HEK293 (cell line): ENCODE measurements around the gene XPO4.

Experiments used
- ATF2 ChIP-seq: fragments of 450-650 bp; formaldehyde crosslinking; IDR thresholded peaks from 2 replicates; pipeline ENCODE4 v1.5.1; 2016; ENCODE audit warnings: missing biosample characterization, missing genetic modification characterization, low read depth
- BCL6B ChIP-seq: fragments of 450-650 bp; formaldehyde crosslinking; IDR thresholded peaks from 2 replicates; pipeline ENCODE4 v1.5.1; 2017; ENCODE audit warnings: missing biosample characterization, missing genetic modification characterization
- CTCF ChIP-seq: fragments of 450-650 bp; formaldehyde crosslinking; IDR thresholded peaks from 2 replicates; pipeline ENCODE4 v1.5.1; 2016; ENCODE audit warnings: missing biosample characterization, missing genetic modification characterization
- HOXA7 ChIP-seq: sonication (generic); formaldehyde crosslinking; IDR thresholded peaks from 2 replicates; pipeline ENCODE4 v1.8.1; 2022; ENCODE audit warnings: missing genetic modification reagents, borderline replicate concordance
- KLF9 ChIP-seq: fragments of 450-650 bp; formaldehyde crosslinking; IDR thresholded peaks from 2 replicates; pipeline ENCODE4 v1.5.1; 2016; ENCODE audit warnings: missing biosample characterization, missing genetic modification characterization, low read depth
- REST ChIP-seq: fragments of 450-650 bp; formaldehyde crosslinking; IDR thresholded peaks from 2 replicates; pipeline ENCODE4 v1.5.1; 2016; ENCODE audit warnings: missing biosample characterization, missing genetic modification characterization
- SETDB1 ChIP-seq: IDR thresholded peaks from one replicate; pipeline ENCODE4 v1.6.1; 2017; ENCODE audit warnings: mild to moderate bottlenecking, low read length, moderate library complexity, mixed read lengths; ENCODE audit not compliant: insufficient read length
- TRIM28 ChIP-seq: IDR thresholded peaks from 2 replicates; pipeline ENCODE4 v1.6.1; 2011; ENCODE audit warnings: low read length, control low read depth, borderline replicate concordance
- TSHZ1 ChIP-seq: fragments of 450-650 bp; formaldehyde crosslinking; IDR thresholded peaks from 2 replicates; pipeline ENCODE4 v1.5.1; 2016; ENCODE audit warnings: missing biosample characterization, missing genetic modification characterization, borderline replicate concordance
- ZBTB17 ChIP-seq: fragments of 450-650 bp; formaldehyde crosslinking; IDR thresholded peaks from 2 replicates; pipeline ENCODE4 v1.5.1; 2016; ENCODE audit warnings: missing biosample characterization, missing genetic modification characterization
- ZBTB7A ChIP-seq: fragments of 450-650 bp; formaldehyde crosslinking; IDR thresholded peaks from 2 replicates; pipeline ENCODE4 v1.5.1; 2016; ENCODE audit warnings: low read depth, missing biosample characterization, missing genetic modification characterization
- ZFHX2 ChIP-seq: fragments of 450-650 bp; formaldehyde crosslinking; conservative IDR thresholded peaks from 2 replicates; pipeline ENCODE4 v1.5.1; 2016; ENCODE audit warnings: missing biosample characterization, missing genetic modification characterization
- ZFP41 ChIP-seq: fragments of 450-650 bp; formaldehyde crosslinking; IDR thresholded peaks from 2 replicates; pipeline ENCODE4 v1.5.1; 2016; ENCODE audit warnings: missing biosample characterization, missing genetic modification characterization, borderline replicate concordance
- ZNF10 ChIP-seq: fragments of 450-650 bp; formaldehyde crosslinking; IDR thresholded peaks from 2 replicates; pipeline ENCODE4 v1.5.1; 2017; ENCODE audit warnings: missing biosample characterization, missing genetic modification characterization
- ZNF174 ChIP-seq: fragments of 450-650 bp; formaldehyde crosslinking; IDR thresholded peaks from 2 replicates; pipeline ENCODE4 v1.5.0; 2017; ENCODE audit warnings: missing biosample characterization, mild to moderate bottlenecking, missing genetic modification characterization
- ZNF184 ChIP-seq: fragments of 450-650 bp; IDR thresholded peaks from 2 replicates; pipeline ENCODE4 v1.5.1; 2018; ENCODE audit warnings: missing biosample characterization, mild to moderate bottlenecking, missing genetic modification characterization
- ZNF2 ChIP-seq: fragments of 450-650 bp; formaldehyde crosslinking; IDR thresholded peaks from 2 replicates; pipeline ENCODE4 v1.5.1; 2016; ENCODE audit warnings: missing biosample characterization, missing genetic modification characterization
- ZNF223 ChIP-seq: fragments of 450-650 bp; formaldehyde crosslinking; IDR thresholded peaks from 2 replicates; pipeline ENCODE4 v1.5.1; 2016; ENCODE audit warnings: missing biosample characterization, missing genetic modification characterization
- ZNF24 ChIP-seq: fragments of 450-650 bp; formaldehyde crosslinking; IDR thresholded peaks from 2 replicates; pipeline ENCODE4 v1.5.1; 2016; ENCODE audit warnings: missing biosample characterization, missing genetic modification characterization
- ZNF335 ChIP-seq: fragments of 450-650 bp; formaldehyde crosslinking; conservative IDR thresholded peaks from 2 replicates; pipeline ENCODE4 v1.5.1; 2016; ENCODE audit warnings: missing biosample characterization, missing genetic modification characterization
- ZNF404 ChIP-seq: fragments of 450-650 bp; formaldehyde crosslinking; IDR thresholded peaks from 2 replicates; pipeline ENCODE4 v1.5.1; 2017; ENCODE audit warnings: missing biosample characterization, missing genetic modification characterization
- ZNF423 ChIP-seq: fragments of 450-650 bp; formaldehyde crosslinking; IDR thresholded peaks from 2 replicates; pipeline ENCODE4 v1.5.1; 2016; ENCODE audit warnings: missing biosample characterization, missing genetic modification characterization
- ZNF596 ChIP-seq: fragments of 450-650 bp; IDR thresholded peaks from 2 replicates; pipeline ENCODE4 v1.5.0; 2018; ENCODE audit warnings: missing biosample characterization, mild to moderate bottlenecking, missing genetic modification characterization, moderate library complexity
- ZNF670 ChIP-seq: fragments of 450-650 bp; formaldehyde crosslinking; IDR thresholded peaks from 2 replicates; pipeline ENCODE4 v1.5.1; 2016; ENCODE audit warnings: missing biosample characterization, missing genetic modification characterization, low read depth
- ZNF843 ChIP-seq: fragments of 450-650 bp; formaldehyde crosslinking; IDR thresholded peaks from 2 replicates; pipeline ENCODE4 v1.5.1; 2016; ENCODE audit warnings: missing biosample characterization, missing genetic modification characterization
- ZSCAN23 ChIP-seq: fragments of 450-650 bp; formaldehyde crosslinking; IDR thresholded peaks from 2 replicates; pipeline ENCODE4 v1.5.1; 2016; ENCODE audit warnings: missing biosample characterization, missing genetic modification characterization

The XPO4 gene

GRCh38 chr13:20773194-20774080 is 129.1 kb downstream of the XPO4 start, which contains the start of gene EEF1AKMT1 (continued):
- TF ChIP-seq ZNF670 (tag by site-specific recombination) (no peak), ATF2 (no peak), ZNF174 (tag by site-specific recombination) (no peak), ZNF10 (tag by site-specific recombination) (no peak), CTCF (tag by site-specific recombination) (peak; percentile 39; the same call in 1 of the 2 replicates), HOXA7 (CRISPR knock-in tag) (no peak), ZBTB7A (tag by site-specific recombination) (no peak), ZNF843 (peak; percentile 13; the same call in 1 of the 2 replicates), ZNF2 (tag by site-specific recombination) (peak; percentile 91), ZNF423 (tag by site-specific recombination) (peak; percentile 54; the same call in 1 of the 2 replicates), KLF9 (tag by site-specific recombination) (no peak; the same call in 1 of the 2 replicates), TSHZ1 (tag by site-specific recombination) (no peak), BCL6B (tag by site-specific recombination) (no peak), ZSCAN23 (no peak), REST (tag by site-specific recombination) (peak; percentile 41), ZBTB17 (tag by site-specific recombination) (peak; percentile 30; the same call in 1 of the 2 replicates), ZNF24 (0 out of 2 replicates have a peak, but pooled peaks have one; percentile 36), ZNF223 (no peak), ZFP41 (tag by site-specific recombination) (no peak), ZNF404 (no peak), TRIM28 (peak; percentile 36; the same call in 1 of the 2 replicates), ZNF184 (no peak), SETDB1 (peak; percentile 15), ZNF596 (tag by site-specific recombination) (no peak), ZFHX2 (tag by site-specific recombination) (no peak), ZNF335 (tag by site-specific recombination) (peak; percentile 95)
